TTC549 (cell line): ENCODE measurements around the gene EXD3.

Experiments
- FAIRE-seq: peaks from 2 replicates; lab custom pipeline; 2012; peaks lifted over from hg19 to GRCh38; lab: Jason Lieb, UNC

Gene EXD3

DNA sequence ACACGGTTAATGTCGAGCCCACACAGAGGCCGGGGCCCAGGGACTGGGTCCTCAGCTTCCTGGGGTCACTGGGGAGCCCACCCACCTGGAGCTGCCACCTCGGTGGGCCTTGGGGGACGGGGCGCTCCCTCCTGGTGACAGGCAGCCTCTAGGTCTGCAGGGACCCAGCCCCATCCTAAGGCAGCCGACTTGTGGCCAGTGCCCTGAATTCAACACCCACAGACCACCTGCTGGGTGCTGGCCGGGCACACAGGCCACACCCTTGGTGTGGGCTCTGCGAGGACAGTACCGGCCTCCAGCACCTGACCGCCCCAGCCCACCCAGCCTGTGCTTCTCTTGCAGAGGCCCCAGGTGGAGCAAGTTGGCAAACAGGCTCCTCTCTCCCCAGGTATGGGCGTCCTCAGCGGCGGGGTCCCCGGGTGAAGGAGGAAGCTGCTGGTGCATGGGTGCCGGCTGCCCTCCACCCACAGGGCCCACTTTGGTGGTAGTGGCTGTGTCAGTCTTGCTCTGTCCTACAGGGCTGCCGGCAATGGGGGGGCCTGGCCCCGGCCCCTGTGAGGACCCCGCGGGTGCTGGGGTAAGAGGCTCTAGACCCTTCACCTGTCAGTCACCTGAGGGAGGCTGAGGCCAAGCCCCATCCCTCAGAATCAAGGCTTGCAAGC is 9.9 kb upstream of the EXD3 start:
- no peak for FAIRE-seq

DNA sequence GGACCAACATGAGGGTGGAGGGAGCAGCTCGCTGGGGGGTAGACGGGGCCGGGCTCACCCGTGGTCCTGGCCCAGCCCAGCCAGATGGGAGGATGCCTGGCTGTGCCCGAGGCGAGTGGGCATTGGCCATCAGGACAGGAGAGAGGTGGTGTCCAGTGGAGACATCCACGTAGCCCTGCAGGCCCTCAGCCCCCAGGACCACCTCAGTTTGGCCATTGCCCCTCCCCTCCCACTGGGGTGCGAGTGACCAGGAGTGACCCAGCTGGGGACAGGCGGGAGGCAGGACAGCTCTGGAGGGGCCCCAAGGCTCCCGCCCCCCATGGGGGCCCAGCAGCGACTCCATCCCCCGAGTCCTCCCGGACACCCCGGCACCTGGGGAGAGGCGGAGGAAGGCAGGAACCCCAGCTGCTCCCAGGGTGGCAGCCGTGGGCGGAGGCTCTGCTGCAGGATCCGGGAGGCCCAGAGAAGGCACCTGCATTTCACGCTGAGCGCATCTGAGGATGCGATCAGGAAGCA is 8.5 kb upstream of the EXD3 start:
- no peak for FAIRE-seq

DNA sequence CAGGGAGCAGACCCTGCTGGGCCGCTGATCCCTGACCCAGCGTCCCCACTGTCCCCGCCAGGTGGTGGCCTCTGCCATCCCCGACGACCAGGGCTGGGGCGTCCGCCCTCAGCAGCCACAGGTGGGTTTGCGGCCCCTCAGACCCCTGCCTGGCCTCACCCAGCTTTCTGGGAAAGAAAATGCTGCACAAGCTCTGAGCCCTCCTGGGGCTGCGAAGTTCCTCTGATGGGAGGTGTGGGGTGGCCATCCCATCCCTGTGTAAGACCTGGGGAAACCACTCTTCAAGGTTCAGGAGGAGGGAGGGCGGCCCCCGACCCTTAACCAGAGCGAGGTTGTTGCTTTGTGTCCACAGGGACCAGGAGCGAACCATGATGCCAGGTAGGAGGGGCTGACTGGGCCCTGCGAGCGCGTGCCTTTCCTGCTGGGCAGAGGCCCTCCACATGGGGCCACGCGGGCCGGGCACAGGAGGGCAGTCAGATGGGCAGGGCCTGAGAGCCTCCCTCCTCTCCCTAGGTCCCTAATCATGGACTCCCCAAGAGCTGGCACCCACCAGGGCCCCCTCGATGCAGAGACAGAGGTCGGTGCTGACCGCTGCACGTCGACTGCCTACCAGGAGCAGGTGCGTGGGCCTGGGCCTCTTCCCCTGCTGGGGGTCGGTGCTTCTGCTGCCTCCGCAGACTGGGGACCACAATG is 7.9 kb upstream of the EXD3 start:
- FAIRE-seq: no peak

DNA sequence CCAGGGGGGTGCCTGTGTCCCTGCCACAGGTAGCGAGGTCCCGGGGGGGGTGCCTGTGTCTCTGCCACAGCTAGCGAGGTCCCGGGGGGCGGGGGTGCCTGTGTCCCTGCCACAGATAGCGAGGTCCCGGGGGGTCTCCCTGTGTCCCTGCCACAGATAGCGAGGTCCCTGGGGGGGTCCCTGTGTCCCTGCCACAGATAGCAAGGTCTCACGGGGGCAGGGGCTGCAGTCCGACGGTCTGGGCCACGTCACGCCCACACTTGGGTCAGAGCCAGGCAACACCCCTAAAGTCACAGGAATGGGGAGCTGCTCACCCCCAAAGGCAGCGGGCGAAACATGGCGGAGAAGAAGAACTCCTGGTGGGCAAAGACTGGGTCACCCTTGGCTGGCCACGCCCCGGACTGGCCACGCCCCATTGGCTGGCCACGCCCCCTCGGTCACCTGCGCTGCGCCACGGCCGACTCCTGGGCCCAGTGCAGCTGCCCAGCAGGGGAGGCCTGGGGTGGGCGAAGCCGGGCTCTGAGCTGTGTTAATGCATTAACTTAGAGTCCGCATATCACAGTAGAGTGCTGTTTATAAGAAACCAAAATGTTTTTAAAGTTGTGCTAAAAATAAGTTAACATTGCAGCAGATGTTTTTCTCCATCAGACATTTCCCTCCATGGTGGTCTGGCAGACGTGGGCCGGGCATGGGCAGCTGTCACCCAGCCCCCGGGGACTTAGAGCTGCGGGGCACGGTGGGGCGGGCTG is 7.2 kb upstream of the EXD3 start:
- no peak for FAIRE-seq

DNA sequence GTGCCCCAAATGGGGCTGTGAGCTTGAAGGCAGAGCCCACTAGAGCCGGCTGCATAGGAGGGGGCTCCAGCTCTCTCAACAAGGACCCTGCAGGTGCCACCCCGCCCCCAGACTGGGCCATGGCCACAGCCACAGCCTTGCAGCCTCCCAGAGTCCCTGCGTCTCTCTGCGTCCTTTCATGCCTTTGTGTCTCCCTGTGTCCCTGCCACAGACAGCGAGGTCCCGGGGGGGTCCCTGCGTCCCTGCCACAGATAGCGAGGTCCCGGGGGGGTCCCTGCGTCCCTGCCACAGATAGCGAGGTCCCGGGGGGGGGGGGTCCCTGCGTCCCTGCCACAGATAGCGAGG is 6.6 kb upstream of the EXD3 start:
- no peak for FAIRE-seq

DNA sequence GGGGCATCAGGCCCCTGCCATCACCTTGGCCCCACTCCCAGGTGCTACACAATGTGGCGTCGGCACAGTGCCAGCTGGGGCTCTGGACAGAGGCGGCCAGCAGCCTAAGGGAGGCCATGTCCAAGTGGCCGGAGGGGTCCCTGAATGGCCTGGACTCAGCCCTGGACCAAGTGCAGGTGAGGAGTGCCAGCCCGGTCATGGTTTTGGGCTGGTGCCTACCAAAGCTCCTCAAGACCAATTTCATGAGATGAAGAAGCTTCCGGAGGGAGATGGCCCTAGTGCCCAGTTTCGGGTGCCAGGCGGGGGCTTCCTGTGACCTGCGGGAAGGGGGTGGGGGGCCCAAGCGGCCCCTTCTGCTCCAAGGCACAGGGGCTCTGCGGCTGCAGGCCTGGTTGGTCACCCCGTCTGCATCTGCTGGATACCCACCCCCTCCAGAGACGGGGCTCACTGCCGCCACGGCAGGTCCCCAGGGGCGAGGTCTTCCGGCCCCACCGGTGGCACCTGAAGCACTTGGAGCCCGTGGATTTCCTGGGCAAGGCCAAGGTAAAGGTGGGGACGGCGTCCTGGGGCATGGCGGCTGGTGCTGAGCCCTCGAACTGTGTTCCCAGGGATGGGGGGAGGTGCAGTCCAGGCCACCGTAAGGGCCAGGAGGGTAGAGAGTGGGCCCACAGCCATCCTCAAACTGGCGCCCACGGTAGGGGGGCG is 6.0 kb upstream of the EXD3 start:
- no peak for FAIRE-seq

DNA sequence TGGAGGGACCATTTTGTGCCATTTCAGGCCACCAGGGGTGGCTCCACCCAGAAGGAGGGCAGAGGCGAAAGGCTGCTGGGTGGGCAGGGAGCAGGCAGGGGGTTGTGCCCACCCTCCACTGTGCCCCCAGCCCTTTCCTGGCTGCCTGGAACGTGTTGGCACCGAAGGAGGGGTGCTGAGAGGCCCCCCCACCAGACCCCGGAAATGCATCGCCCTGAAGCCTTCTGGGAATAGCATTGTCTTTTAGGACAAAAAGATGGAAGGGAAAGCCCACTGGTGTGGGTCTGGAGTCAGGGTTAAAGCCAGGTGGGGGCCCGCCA is 5.3 kb upstream of the EXD3 start:
- FAIRE-seq: no peak

DNA sequence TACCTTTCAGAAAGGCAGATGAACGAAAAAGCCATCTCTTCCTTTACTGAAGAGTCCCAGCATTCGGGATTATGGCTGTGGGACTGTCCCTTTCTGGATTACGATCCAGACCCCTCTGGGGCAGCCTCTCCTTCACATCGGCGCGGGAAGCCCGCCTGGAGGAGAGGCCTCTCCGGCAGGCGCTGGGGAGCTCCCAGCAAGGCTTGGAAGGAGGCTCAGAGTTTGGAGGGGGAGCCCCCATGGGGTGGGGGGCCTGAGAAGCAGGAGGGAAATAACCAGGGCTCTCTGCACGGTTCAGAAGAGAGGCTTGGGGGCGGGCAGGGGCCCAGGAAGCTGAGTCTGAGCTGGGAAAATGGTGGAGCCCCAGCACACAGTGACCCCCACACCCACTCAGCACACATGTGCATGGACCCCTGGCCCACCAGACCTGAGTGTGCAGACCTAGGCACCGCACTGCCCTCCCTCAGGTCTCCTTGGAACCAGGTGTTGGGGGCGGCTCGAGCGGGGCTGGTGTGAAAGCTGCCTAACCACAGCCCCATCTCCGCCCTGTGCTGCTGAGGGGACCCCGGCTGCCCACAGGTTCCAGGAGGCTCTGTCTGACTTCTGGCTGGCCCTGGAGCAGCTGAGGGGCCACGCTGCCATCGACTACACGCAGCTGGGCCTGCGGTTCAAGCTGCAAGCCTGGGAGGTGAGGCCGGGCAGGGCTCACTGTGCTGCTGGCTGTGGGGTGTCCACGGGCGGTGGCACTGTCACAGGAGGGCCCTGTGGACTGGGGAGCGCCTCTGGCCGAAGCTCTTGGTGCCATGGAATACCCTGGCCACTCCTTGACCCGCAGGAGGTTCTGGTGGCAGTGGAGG is 4.7 kb upstream of the EXD3 start:
- FAIRE-seq: no peak

DNA sequence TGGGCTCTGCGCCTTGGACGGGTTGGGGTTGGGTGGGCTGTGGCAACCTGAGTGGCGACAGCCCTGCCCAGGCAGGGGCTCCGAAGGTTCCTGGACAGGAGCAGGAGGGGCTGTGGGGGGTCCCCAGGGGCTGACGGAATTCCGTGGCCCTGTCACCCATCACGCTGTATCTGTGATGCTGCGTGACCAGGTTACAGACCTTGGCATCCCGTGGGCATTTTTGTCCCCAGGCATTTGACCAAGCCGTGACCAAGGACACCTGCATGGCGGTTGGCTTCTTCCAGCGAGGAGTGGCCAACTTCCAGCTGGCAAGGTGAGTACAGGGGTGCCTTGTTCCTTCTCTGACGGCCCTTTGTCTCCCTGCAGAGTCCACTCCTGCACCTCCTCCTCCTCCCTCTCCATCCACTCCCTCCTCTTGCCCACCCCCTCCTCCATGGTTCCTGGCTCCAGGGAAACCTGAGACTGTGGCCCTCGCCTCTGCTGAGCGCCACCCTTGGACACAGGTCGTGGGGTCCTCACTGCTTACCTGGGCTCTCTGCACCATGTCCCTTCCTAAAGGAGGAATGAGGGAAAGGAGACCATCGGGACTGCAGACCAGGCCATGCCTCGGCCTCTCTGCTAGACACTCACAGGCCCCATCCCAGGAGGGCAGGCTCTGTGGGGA is 3.2 kb upstream of the EXD3 start:
- FAIRE-seq: no peak

DNA sequence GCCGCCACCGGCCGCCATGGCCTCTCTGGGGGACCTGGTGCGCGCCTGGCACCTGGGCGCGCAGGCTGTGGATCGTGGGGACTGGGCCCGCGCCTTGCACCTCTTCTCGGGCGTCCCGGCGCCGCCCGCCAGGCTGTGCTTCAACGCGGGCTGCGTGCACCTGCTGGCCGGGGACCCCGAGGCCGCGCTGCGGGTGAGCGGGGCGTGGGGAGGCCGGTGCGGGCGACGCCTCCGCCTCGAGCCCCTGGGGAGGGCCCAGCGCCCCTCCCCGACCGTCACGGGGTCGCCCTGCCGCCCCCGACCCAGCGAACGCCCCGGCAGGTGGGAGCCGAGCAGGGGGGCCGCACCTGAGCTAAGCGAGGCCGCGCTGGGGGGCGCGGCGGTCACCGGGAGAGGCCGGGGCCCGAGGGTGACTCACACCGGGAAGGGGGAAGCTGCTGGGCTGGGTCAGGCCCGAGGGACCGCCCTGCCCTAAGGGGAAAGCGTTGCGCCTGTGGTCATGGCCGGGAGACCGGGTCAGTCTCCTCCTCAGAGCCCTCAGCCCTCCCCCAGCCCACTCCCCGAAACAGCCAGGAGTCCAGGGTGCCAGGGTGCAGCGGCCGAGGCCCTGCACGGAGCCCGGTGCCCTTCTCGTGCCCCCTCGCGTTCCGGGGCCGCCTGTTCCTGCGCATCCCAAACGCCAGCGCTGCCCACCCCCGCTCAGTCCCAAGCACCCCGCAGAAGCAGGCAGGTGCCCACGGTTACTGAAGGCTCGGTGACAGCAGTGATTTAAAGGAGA is 741 bp upstream of the EXD3 start:
- FAIRE-seq: no peak

DNA sequence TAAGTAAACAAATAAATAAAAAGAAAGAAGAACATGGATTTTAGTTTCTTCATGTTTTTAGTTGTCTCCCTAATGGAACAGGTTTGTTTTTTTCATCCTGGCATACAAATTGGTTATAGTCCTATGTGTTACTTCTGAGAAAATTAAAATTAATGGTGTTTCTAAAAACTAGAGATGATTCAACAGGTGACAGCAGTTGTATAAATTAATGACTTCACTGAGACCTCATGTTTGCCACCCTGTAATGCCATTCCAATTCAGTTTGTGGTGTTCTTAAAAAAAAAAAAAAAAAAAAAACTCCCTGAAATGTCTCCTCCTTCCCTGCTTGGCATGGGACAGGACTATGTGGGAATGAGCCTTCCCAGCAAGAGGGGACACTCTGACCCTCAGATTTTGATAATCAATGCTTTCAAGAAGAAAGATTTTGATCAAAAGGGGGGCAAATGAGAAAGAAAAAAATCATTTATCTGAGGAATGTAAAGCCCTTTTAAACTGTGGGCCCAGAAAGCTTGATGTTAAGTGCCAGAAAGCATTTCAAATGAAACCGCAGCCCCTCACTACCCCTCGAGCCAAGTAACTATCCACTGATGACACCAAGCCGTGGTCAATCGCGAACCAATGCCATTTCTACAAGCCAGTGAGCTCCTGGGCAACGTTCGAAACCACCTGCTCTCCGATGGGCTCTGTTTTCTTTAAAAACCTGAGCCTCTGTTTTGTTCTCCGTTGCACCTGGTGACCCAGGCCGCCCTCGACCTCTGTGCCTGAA is 941 bp downstream of the EXD3 start:
- no peak for FAIRE-seq

DNA sequence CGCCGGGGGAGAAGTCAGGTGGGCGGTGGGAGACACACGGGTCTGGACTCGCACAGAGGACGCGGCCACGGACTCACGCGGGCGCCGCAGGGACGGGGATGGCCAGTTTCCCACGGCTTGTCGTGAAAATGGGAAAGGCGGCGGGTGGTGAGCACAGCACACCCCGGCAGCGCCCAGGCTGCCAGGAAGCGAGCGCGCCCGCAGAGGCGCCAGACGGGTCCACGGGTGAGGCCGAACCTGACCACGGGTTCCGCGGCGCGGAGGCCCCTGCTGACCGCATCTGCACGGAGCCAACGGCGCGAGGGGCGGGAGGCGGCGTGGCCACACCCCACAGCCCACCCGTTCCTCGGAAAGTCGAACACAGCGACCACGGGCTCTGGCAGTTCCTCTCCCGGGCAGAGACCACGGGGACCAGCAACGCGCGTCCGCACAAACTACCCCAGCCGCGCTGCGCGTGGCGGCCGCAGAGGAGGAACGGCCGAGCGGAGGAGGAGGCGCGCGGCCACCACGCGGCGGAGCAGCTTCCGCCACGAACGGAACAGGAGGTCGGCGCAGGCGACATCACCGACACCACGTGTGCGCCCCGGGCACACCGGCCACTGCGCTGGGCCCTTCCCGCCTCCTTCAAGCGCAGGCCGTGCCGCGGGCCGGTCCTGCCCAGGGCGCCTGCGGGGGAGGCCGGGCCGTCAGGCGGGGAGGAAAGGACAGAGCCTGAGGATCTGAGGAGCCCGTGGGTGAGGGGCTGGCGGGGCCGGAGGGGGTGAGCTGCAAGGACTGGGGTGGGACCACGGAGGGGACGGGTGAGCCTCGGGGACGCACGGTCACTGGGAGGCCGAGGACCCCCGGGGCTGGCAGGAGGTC is 5.6 kb downstream of the EXD3 start:
- FAIRE-seq: no peak

DNA sequence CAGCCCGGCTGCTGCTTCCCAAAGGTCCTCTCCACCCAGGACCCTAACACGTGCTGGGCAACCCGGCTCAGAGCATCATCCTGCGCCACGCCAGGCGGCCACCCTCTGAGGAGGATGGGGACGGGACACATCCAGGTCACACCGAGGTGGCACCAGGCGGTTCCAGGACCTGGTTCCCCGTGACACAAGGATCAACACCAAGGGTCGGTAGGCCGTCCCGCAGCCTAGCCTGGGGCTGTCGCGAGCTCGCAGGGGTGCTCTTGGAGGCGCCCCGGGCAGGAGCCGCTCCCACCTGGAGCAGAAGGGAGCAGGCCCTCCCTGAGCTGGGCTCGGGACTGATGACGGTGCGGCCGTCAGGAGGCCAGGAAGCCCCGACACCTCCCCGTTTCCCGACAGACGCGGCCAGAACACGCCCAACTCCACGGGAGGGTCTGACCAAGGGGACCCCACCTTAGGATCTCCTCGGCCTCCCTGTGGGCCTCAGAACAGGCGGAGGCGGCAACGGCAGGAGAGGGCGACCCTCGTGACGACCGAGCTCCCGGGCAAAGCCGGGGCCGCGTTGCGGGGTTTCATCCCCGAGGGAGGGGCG is 6.3 kb downstream of the EXD3 start:
- FAIRE-seq: no peak

DNA sequence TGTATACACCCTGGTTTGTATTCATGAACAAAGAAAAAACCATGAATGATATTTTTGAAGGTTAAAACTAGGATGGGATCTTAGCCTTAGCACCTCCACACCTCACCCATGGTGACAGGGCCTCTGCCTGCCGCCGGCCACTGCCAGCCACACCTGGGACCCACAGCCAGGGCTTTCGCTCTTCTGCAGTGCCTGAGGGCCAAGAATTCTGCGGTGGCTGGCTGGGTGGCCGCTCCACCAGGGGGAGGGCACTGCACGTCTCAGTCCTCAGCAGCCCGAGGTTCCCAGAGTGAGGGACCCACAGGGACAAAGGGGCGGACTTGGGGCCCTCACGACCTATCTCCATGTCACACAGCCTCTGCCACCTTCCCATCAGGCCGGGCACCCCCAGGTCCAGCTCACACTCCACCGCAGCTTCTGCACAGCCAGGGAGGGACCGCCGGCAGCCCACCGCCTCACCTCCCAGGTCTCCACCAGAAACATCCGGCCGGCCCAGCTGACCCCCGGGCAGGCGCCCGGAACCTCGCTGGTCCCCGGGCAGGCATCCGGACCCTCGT is 6.9 kb downstream of the EXD3 start:
- FAIRE-seq: no peak

DNA sequence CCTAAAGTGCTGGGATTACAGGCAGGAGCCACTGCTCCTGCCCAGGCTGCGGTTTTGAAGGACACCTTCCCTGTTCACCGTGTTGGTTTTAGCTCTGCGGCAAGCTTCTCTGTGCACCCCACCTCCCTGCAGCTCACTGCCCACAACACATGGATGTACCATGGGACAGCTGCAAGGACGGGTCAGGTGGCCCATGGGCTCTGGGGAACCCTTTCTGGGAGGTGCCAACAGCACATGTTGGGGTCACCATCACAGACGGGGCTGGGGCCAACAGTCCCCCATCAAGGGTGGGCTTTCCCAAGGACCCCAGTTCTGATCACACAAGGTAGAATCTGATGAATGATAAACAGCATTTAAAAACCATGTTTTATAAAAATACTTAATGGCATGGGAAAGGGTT is 7.5 kb downstream of the EXD3 start:
- no peak for FAIRE-seq

DNA sequence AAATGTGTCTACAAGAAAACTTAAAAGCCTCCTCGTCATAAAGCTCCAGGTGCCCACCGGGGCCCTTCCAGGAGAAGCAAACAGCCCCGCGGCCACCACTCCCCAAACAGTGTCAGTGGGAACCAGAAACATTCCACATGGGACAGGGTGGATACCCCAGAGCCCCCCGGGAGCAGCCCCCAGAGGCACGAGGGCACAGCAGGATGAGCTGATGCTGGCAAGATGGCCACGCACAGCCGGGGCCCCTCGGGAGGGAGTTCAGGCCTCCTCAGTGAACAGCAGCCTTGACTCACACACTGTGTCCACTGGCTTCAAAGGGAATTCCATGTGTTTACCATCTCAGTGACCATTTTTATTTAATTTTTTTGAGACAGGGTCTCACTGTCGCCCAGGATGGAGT is 10.5 kb downstream of the EXD3 start:
- FAIRE-seq: no peak

DNA sequence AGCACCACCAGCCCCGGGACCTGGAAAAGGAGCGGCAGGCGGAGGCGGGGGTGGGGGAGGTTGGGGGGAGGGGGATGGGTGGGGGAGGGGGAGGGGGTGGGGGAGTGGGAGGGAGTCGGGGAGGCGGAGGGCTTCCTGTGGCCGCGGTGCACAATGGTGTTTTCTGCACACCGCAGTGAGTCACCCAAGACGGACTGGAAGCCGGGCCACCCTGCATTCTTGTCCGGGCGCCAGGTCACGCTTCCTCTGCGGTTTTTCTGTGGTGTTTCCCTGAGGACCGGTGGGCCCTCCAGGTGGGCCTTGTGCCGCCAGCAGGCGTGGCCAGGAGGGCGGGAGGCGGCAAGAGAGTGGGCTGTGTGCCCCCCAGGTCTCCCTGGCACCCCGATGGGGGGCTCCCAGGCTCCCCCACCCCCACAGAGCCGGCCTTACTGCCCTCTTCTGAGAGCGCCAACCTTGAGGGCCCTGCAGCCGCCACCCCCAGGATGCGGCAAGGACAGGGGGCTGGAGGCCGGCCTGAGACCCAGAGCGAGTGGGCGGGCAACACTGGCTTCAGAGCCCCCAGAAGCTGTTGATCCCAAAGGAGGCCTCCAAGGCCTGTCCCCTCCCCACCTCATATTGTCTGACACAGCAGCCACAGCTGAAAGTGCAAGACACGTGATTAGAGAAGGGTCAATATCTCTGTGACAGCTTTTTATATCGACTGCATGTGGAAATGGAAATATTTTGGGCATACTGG is 11.1 kb downstream of the EXD3 start:
- FAIRE-seq: no peak

DNA sequence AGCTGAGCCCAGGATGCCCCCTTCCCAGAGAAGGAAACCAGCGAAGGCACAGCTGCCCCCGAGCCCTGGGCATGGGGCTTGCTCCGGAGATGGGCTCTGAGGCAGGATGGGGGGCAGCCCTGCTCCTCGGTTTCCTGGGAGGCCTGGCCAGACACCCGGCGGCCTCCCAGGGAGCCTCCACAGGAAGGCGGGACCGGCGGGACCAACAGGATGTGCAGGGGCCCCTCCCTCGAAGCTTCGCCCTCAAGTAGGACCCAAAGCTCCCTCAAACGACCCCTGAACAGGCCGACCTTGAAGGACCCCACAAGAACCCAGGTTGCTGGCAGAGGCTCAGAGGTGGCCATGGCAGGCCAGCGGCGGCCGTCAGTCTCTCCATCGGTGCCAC is 11.7 kb downstream of the EXD3 start:
- FAIRE-seq: no peak
